Measurements from ENCODE around the gene ATG2B.

DNA sequence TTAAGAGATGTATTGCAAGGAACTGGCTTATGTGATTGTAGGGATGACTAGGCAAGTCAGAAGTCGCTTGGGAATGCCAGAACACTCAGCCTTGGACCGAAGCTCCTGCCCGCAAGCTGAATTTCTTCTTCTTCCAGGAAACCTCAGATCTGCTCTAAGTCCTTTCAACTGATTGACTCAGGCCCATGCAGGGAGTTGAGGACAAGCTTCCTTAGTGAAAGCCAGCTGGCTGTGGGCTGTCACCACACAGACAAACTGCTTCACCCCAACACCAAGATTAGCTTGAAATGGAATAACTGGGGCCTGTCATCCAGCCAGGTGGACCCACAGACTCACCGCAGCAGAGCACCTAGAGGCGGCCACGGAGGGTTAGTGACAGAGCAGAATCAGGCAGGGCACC is 133.8 kb downstream of the ATG2B start:
- TF ChIP-seq, protein P1, sequence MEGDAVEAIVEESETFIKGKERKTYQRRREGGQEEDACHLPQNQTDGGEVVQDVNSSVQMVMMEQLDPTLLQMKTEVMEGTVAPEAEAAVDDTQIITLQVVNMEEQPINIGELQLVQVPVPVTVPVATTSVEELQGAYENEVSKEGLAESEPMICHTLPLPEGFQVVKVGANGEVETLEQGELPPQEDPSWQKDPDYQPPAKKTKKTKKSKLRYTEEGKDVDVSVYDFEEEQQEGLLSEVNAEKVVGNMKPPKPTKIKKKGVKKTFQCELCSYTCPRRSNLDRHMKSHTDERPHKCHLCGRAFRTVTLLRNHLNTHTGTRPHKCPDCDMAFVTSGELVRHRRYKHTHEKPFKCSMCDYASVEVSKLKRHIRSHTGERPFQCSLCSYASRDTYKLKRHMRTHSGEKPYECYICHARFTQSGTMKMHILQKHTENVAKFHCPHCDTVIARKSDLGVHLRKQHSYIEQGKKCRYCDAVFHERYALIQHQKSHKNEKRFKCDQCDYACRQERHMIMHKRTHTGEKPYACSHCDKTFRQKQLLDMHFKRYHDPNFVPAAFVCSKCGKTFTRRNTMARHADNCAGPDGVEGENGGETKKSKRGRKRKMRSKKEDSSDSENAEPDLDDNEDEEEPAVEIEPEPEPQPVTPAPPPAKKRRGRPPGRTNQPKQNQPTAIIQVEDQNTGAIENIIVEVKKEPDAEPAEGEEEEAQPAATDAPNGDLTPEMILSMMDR (conservative IDR thresholded peaks at IDR 0.05; ENCODE audit: low read length) = no peak
- no peak for TF ChIP-seq EZH2phosphoT487 (IDR thresholded peaks at IDR 0.05; ENCODE audit: borderline replicate concordance, low read depth, low read length)

Measured in OCI-LY7 (cell line).